ENCODE results near the gene AMBRA1. TPM values are rescaled to one million over a fixed set of nuclear protein-coding genes. Genes with fewer than 3 reads are reported as not detected.

AMBRA1 gene
- total RNA-seq, 2 experiments from 2014 or later, result 24.6 to 30.7 TPM

DNA sequence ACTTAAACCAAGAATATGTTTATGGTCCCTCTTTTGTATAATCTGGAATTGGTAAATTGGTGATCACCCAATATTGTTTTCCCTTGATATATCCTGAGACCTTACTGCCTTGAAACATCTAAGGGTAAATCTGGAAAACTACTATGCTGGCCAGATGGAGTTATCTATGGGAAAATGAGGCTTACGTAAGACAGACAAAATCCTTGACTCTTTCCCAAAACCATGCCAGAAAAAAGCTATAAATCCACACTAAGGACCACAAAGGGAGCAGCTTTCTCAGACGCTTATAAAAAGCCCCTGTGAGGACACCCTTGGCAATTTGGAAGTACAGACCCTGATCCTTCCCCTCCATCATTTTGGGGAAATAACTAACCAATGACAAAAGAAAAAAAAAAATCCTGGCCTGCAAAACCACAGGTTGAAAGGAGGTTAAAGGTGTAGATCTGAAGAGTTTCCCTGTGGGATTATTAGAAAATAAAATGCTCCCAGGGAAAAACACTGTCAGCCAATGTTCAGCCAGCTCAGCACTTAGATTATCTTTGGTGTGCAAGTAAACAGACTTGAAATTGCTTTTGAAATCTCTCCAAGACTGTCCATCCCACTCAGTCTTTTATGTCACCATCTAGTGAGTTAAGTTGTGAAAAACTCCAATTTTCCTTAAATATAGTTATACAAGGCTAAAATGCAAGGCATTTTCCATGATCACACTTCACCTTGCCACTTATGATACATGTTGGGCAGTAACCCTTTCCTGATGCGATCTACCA is 6.6 kb upstream of the AMBRA1 start:
- no peak overlapping the region for H3K27ac ChIP-seq (ENCODE audit: low read depth, low read length, poor library complexity, severe bottlenecking)
- BruUV-seq (replicated peaks), result no TSS peak
- ChIA-PET CTCF (ENCODE audit: unreplicated experiment) (no interaction called here), POLR2A (interaction anchor here (0.7 to 1.8 kb wide), 3 partner anchors 7 to 40 kb away, joined by 4 to 6 read pairs (median 5); no protein-coding TSS in a partner anchor)
- H3K4me1 ChIP-seq (ENCODE audit: insufficient read depth, low read length, poor library complexity, severe bottlenecking), result peaks cover 24% of the 10 kb centered on the region
- H3K36me3 ChIP-seq (ENCODE audit: insufficient read depth, low read length), result peaks cover 6% of the 10 kb centered on the region; the same call in 1 of the 2 replicates
- no peak overlapping the region for H3K4me2 ChIP-seq (ENCODE audit: low read length)
- intact Hi-C loops (cut with micrococcal nuclease; ENCODE audit: unreplicated experiment), result no loop called here
- no peaks in the 10 kb centered on the region for H3K9me3 ChIP-seq (ENCODE audit: low read length)
- H3K9me2 ChIP-seq (ENCODE audit: insufficient read depth, low read length), result no peaks in the 10 kb centered on the region
- TF ChIP-seq, protein P1, sequence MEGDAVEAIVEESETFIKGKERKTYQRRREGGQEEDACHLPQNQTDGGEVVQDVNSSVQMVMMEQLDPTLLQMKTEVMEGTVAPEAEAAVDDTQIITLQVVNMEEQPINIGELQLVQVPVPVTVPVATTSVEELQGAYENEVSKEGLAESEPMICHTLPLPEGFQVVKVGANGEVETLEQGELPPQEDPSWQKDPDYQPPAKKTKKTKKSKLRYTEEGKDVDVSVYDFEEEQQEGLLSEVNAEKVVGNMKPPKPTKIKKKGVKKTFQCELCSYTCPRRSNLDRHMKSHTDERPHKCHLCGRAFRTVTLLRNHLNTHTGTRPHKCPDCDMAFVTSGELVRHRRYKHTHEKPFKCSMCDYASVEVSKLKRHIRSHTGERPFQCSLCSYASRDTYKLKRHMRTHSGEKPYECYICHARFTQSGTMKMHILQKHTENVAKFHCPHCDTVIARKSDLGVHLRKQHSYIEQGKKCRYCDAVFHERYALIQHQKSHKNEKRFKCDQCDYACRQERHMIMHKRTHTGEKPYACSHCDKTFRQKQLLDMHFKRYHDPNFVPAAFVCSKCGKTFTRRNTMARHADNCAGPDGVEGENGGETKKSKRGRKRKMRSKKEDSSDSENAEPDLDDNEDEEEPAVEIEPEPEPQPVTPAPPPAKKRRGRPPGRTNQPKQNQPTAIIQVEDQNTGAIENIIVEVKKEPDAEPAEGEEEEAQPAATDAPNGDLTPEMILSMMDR (conservative IDR thresholded peaks at IDR 0.05; ENCODE audit: low read length), result no peak
- no peak for TF ChIP-seq EZH2phosphoT487 (IDR thresholded peaks at IDR 0.05; ENCODE audit: borderline replicate concordance, low read depth, low read length)
- H3K4me3 ChIP-seq (ENCODE audit: low read depth, low read length, poor library complexity, severe bottlenecking), result no peak overlapping the region
- no peak for DNase-seq (ENCODE audit: low spot score)
- H4K20me1 ChIP-seq (ENCODE audit: insufficient read depth, low read length), result no peaks in the 10 kb centered on the region
- no peaks in the 10 kb centered on the region for H3K79me2 ChIP-seq (ENCODE audit: insufficient read depth, low read depth, low read length)
- H2AFZ ChIP-seq (ENCODE audit: low read length), result no peak overlapping the region

DNA sequence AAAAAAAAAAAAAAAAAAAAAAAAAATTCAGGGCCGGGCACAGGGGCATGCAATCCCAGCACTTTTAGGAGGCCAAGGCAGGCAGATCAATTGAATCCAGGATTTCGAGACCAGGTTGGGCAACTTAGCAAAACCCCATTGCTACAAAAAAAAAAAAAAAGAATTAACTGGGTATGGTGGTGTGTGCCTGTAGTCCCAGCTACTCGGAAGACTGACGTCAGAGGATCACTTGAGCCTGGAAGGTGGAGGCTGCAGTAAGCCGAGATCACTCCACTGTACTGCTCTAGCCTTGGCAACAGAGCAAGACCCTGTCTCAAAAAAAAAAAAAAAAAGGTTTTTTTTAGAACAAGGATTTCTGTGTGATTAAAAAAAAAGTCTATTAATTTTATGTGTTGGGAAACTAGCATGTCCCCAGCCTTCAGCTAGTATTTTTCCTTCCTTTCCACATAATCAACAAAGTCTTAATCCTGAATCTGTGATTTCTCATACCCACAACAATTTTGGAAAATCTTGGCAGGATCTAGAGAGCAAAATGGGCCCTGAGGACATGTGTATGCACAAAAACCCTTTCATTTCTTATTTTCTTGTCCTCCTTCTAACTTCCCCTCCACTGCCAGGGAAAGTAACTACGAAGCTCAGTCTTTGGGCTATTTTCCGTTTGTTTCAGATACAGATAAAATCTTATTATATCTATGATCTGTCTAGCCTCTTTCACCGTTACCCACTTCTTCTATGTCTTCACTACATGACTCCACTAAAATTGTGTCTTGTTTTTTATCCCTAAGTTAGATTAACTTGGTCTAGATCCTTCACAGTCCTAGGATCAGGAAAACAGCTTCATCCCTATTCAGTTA is 5.7 kb upstream of the AMBRA1 start:
- TF ChIP-seq, protein P1 (conservative IDR thresholded peaks at IDR 0.05; ENCODE audit: low read length), result no peak
- TF ChIP-seq EZH2phosphoT487 (IDR thresholded peaks at IDR 0.05; ENCODE audit: borderline replicate concordance, low read depth, low read length), result no peak
- Histone ChIP-seq H3K79me2 (ENCODE audit: insufficient read depth, low read depth, low read length) (no peaks in the 10 kb centered on the region), H4K20me1 (ENCODE audit: insufficient read depth, low read length) (no peaks in the 10 kb centered on the region), H3K27ac (ENCODE audit: low read depth, low read length, poor library complexity, severe bottlenecking) (no peak overlapping the region), H3K36me3 (ENCODE audit: insufficient read depth, low read length) (peaks cover 6% of the 10 kb centered on the region; the same call in 1 of the 2 replicates), H3K9me2 (ENCODE audit: insufficient read depth, low read length) (no peaks in the 10 kb centered on the region), H3K4me1 (ENCODE audit: insufficient read depth, low read length, poor library complexity, severe bottlenecking) (peaks cover 17% of the 10 kb centered on the region), H3K4me2 (ENCODE audit: low read length) (no peak overlapping the region), H3K4me3 (ENCODE audit: low read depth, low read length, poor library complexity, severe bottlenecking) (no peak overlapping the region), H3K9me3 (ENCODE audit: low read length) (no peaks in the 10 kb centered on the region), H2AFZ (ENCODE audit: low read length) (no peak overlapping the region)
- DNase-seq (ENCODE audit: low spot score), result no peak
- ChIA-PET CTCF (ENCODE audit: unreplicated experiment) (no interaction called here), POLR2A (interaction anchor here (0.7 to 1.8 kb wide), 3 partner anchors 8 to 39 kb away, joined by 4 to 6 read pairs (median 5); no protein-coding TSS in a partner anchor)
- no TSS peak for BruUV-seq (replicated peaks)
- intact Hi-C loops (cut with micrococcal nuclease; ENCODE audit: unreplicated experiment), result no loop called here
